ENCODE results near the gene MR1. TPM values are rescaled to one million over a fixed set of nuclear protein-coding genes. Genes with fewer than 3 reads are reported as not detected.

MR1 gene
- total RNA-seq, 1 experiment from 2014 or later = 6.6 TPM

GRCh38 chr1:181021811-181022434 is 11.9 kb upstream of the MR1 start:
- DNase-seq (ENCODE audit: low read depth, low spot score) (no peak), ATAC-seq (peak; percentile 38)
- no peaks in the 10 kb centered on the region for H3K9me2 ChIP-seq (ENCODE audit: insufficient read depth)
- H3K79me2 ChIP-seq (ENCODE audit: insufficient read depth, low read length) = peaks cover 51% of the 10 kb centered on the region
- peak overlapping the region; percentile 82 to 94 for H3K4me3 ChIP-seq (replicated peaks in 1 of 2; ENCODE audit: low read depth in 1 of 2, low read length in 2 of 2)
- RAD21 ChIA-PET (ENCODE audit: low non-redundant PET in 1 of 2, low total read pairs in 2 of 2, uncharacterized antibody in 2 of 2, unreplicated experiment in 2 of 2) = interaction anchor here in 1 of 2 experiments (0.7 kb wide), 1 partner anchor 71 kb away, joined by 4 read pairs; no protein-coding TSS in a partner anchor
- no peaks in the 10 kb centered on the region; the same call in 1 of the 2 replicates for H3K27me3 ChIP-seq (ENCODE audit: insufficient read depth, low read length)
- no peaks in the 10 kb centered on the region for H3K36me3 ChIP-seq (ENCODE audit: control insufficient read depth in 1 of 2, insufficient read depth in 2 of 2, low read length in 2 of 2)
- peak overlapping the region; percentile 81 for H3K9ac ChIP-seq (ENCODE audit: low read length)
- no TSS peak for BruUV-seq (replicated peaks)
- TF ChIP-seq EZH2phosphoT487 (IDR thresholded peaks at IDR 0.05; ENCODE audit: borderline replicate concordance) = no peak
- TF ChIP-seq REST (IDR thresholded peaks at IDR 0.05; ENCODE audit: low read depth) = no peak
- no peak for TF ChIP-seq ZBTB33 (IDR thresholded peaks at IDR 0.05; ENCODE audit: extremely low read depth, insufficient replicate concordance, low read length)
- no peak for TF ChIP-seq CTCF (IDR thresholded peaks at IDR 0.05 in 2 of 3, conservative IDR thresholded peaks at IDR 0.05 in 1 of 3; ENCODE audit: borderline replicate concordance in 1 of 3, insufficient read depth in 1 of 3, low read depth in 2 of 3, low read length in 2 of 3)
- TF ChIP-seq ATF3 (IDR thresholded peaks at IDR 0.05) = no peak
- peak; percentile 74 for TF ChIP-seq EGR1 (IDR thresholded peaks at IDR 0.05; ENCODE audit: low read depth)
- TF ChIP-seq TCF7L2 (IDR thresholded peaks at IDR 0.05; ENCODE audit: borderline replicate concordance, extremely low read depth, insufficient read depth, insufficient read length) = no peak
- TF ChIP-seq CBX3 (IDR thresholded peaks at IDR 0.05; ENCODE audit: low read depth) = no peak
- no peak for TF ChIP-seq SRF (IDR thresholded peaks at IDR 0.05; ENCODE audit: low read depth)
- H3K4me2 ChIP-seq (ENCODE audit: low read length) = peak overlapping the region; percentile 75
- no peaks in the 10 kb centered on the region for H4K20me1 ChIP-seq (ENCODE audit: insufficient read depth)
- POLR2A ChIA-PET = interaction anchor here (0.6 to 1.1 kb wide), 2 partner anchors 13 to 15 kb away, joined by 3 to 7 read pairs; no protein-coding TSS in a partner anchor
- H3K9me3 ChIP-seq (ENCODE audit: control insufficient read depth in 1 of 2, insufficient read depth in 1 of 2, low read depth in 1 of 2, low read length in 2 of 2) = no peaks in the 10 kb centered on the region
- CTCF ChIA-PET = no interaction called here
- H3K27ac ChIP-seq (ENCODE audit: low read depth, low read length) = peak overlapping the region; percentile 84
- peaks cover 6 to 12% of the 10 kb centered on the region in 2 experiments for H3K4me1 ChIP-seq (ENCODE audit: control insufficient read depth in 1 of 2, insufficient read depth in 2 of 2, low read length in 2 of 2)
- no peak overlapping the region for H2AFZ ChIP-seq (ENCODE audit: low read depth, low read length, poor library complexity, severe bottlenecking)
- intact Hi-C loops (cut with micrococcal nuclease) = loop anchor here (5.0 kb wide), 2 partner anchors 120 to 520 kb away; partner anchors contain the start of gene ACBD6

Data from HCT116 (cell line).